ENCODE measurements around the gene SOX13.
A peak's percentile ranks its signal among the peaks of the same experiment; 100 is the strongest.

SOX13 gene

GRCh38 chr1:204149107-204149506 is 76.2 kb downstream of the SOX13 start:
- H3K4me3 ChIP-seq (ENCODE audit: low read length), result no peak overlapping the region
- no peak for TF ChIP-seq CTCF (conservative IDR thresholded peaks at IDR 0.05; ENCODE audit: low read length)
- DNase-seq (ENCODE audit: low read depth), result no peak

- H3K4me3 ChIP-seq (ENCODE audit: low read length), result no peak overlapping the region
- no peak for DNase-seq (ENCODE audit: low read depth)
- no peak for TF ChIP-seq CTCF (conservative IDR thresholded peaks at IDR 0.05; ENCODE audit: low read length)
Measured at GRCh38 chr1:204149635-204150565, 77.0 kb downstream of the SOX13 start.

- no peak for DNase-seq (ENCODE audit: low read depth)
- TF ChIP-seq CTCF (conservative IDR thresholded peaks at IDR 0.05; ENCODE audit: low read length), result no peak
Measured at GRCh38 chr1:204150702-204151551, 78.0 kb downstream of the SOX13 start.

GRCh38 chr1:204151552-204152309 is 78.8 kb downstream of the SOX13 start, which contains the start of gene ETNK2:
Gene ETNK2 (minus strand): TSS chr1:204152044. CDS start chr1:204151852, 192 bp downstream.
- DNase-seq (ENCODE audit: low read depth), result peak; percentile 19
- H3K4me3 ChIP-seq (ENCODE audit: low read length), result peak within 1 kb of the TSS; percentile 59
- TF ChIP-seq CTCF (conservative IDR thresholded peaks at IDR 0.05; ENCODE audit: low read length), result no peak

More at GRCh38 chr1:204150702-204151551, 78.0 kb downstream of the SOX13 start:
- H3K4me3 ChIP-seq (ENCODE audit: low read length), result peak overlapping the region; percentile 59

- DNase-seq (ENCODE audit: low read depth), result no peak
- peak overlapping the region; percentile 56 for H3K4me3 ChIP-seq (ENCODE audit: low read length)
- no peak for TF ChIP-seq CTCF (conservative IDR thresholded peaks at IDR 0.05; ENCODE audit: low read length)
Measured at GRCh38 chr1:204152310-204153044, 79.6 kb downstream of the SOX13 start.

- H3K4me3 ChIP-seq (ENCODE audit: low read length), result no peak overlapping the region
- no peak for TF ChIP-seq CTCF (conservative IDR thresholded peaks at IDR 0.05; ENCODE audit: low read length)
Measured at GRCh38 chr1:204153667-204154066, 80.8 kb downstream of the SOX13 start.

More at GRCh38 chr1:204153667-204154066, 80.8 kb downstream of the SOX13 start:
- no peak for DNase-seq (ENCODE audit: low read depth)

Measured in AG10803 (cell line).